ENCODE data around the gene DDHD1. TPM values are rescaled to one million over a fixed set of nuclear protein-coding genes. Genes with fewer than 3 reads are reported as not detected.

Gene DDHD1
- total RNA-seq, 5 donors from 2014 or later (not counting 1 experiment from before 2014, with no cell fraction given): 36.6 to 69.6 (median 45.4) TPM

DNA sequence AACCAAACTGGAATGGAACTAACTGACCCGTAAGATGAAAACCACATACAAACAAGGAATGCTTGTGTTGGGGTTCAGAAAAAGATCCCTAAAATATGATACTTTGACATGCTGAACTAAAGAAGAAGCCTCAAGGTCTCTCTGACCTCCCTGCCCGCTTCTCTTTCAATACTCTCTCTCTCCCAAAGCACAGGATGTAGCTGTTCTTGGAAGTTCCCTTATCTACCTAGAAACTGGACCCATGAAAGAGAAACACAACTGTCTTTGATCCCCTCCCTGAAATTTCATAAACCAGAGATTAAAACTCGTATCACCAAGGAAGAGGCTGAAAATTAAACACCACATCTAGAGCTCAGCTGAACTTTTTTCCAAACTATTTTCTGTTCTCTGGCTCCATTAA lies 125.6 kb downstream of the DDHD1 start:
- ChIA-PET POLR2A (no interaction called here), CTCF (interaction anchor here in 1 of 2 donors (0.6 kb wide), 1 partner anchor 84 kb away, joined by 5 read pairs; no protein-coding TSS in a partner anchor)
- no peak overlapping the region for H3K27ac ChIP-seq (ENCODE audit: low read length)
- no peaks in the 10 kb centered on the region for H3K36me3 ChIP-seq (ENCODE audit: control insufficient read depth in 2 of 2, extremely low read depth in 1 of 2, insufficient read depth in 1 of 2, low read length in 1 of 2)
- no peaks in the 10 kb centered on the region for H3K4me1 ChIP-seq (ENCODE audit: control insufficient read depth in 1 of 2, extremely low read depth in 1 of 2, insufficient read depth in 2 of 2, low read length in 2 of 2)
- Mint-ChIP-seq H3K36me3 (peaks cover 14% of the 10 kb centered on the region), H3K4me1 (peaks cover 12 to 21% (median 21%) of the 10 kb centered on the region in 3 donors), H3K9me3 (peaks cover 3 to 9% (median 8%) of the 10 kb centered on the region in 3 donors), H3K27ac (no peak overlapping the region), H3K4me3 (peak overlapping the region in 1 of 3 donors; percentile 44), H3K27me3 (no peaks in the 10 kb centered on the region)
- no peaks in the 10 kb centered on the region for H3K27me3 ChIP-seq (replicated peaks in 1 of 2; ENCODE audit: control insufficient read depth in 2 of 2, extremely low read depth in 1 of 2, insufficient read depth in 2 of 2, low read length in 1 of 2)
- ATAC-seq (replicated peaks in 1 of 4) (no peak), DNase-seq (no peak)
- no CpG with 5 or more reads among the region's 3 CpGs for WGBS (ENCODE audit: insufficient coverage)
- H3K9me3 ChIP-seq: no peaks in the 10 kb centered on the region
- no peak overlapping the region for H3K4me3 ChIP-seq (ENCODE audit: control insufficient read depth in 1 of 2, extremely low read depth in 1 of 2, low read length in 1 of 2)

DNA sequence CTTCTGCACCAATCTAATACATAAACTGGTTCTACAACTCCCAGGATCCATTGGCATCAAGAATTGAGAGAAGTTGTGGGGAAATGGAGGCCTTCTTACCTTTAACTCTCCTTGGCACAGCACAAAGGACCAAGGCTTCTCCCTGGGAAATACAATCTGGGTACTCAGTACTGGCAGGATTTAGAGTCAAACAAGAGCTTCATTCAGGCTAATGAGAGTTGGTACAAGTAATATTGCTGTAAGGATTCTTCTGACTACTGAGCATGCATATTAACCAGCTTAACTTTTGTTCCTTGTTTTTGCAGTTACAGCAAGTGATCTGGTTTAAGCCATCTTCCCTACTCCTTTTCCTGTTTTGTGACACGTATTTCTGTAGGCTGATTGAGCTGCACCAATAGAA lies 126.1 kb downstream of the DDHD1 start:
- Histone ChIP-seq H3K9me3 (no peaks in the 10 kb centered on the region), H3K36me3 (ENCODE audit: control insufficient read depth in 2 of 2, extremely low read depth in 1 of 2, insufficient read depth in 1 of 2, low read length in 1 of 2) (no peaks in the 10 kb centered on the region), H3K27me3 (replicated peaks in 1 of 2; ENCODE audit: control insufficient read depth in 2 of 2, extremely low read depth in 1 of 2, insufficient read depth in 2 of 2, low read length in 1 of 2) (no peaks in the 10 kb centered on the region), H3K27ac (ENCODE audit: low read length) (no peak overlapping the region), H3K4me3 (ENCODE audit: control insufficient read depth in 1 of 2, extremely low read depth in 1 of 2, low read length in 1 of 2) (no peak overlapping the region), H3K4me1 (ENCODE audit: control insufficient read depth in 1 of 2, extremely low read depth in 1 of 2, insufficient read depth in 2 of 2, low read length in 2 of 2) (no peaks in the 10 kb centered on the region)
- DNase-seq (no peak), ATAC-seq (replicated peaks in 1 of 4) (no peak)
- no peaks in the 10 kb centered on the region for H3K27me3 Mint-ChIP-seq
- H3K27ac Mint-ChIP-seq: no peak overlapping the region
- WGBS (ENCODE audit: insufficient coverage): no CpG with 5 or more reads among the region's 1 CpG
- ChIA-PET POLR2A (no interaction called here), CTCF (interaction anchor here in 1 of 2 donors (0.6 kb wide), 1 partner anchor 85 kb away, joined by 5 read pairs; no protein-coding TSS in a partner anchor)
- peak overlapping the region in 1 of 3 donors; percentile 44 for H3K4me3 Mint-ChIP-seq
- H3K4me1 Mint-ChIP-seq: peaks cover 12 to 21% (median 21%) of the 10 kb centered on the region in 3 donors
- H3K36me3 Mint-ChIP-seq: peaks cover 13% of the 10 kb centered on the region
- H3K9me3 Mint-ChIP-seq: peaks cover 3 to 9% (median 8%) of the 10 kb centered on the region in 3 donors

DNA sequence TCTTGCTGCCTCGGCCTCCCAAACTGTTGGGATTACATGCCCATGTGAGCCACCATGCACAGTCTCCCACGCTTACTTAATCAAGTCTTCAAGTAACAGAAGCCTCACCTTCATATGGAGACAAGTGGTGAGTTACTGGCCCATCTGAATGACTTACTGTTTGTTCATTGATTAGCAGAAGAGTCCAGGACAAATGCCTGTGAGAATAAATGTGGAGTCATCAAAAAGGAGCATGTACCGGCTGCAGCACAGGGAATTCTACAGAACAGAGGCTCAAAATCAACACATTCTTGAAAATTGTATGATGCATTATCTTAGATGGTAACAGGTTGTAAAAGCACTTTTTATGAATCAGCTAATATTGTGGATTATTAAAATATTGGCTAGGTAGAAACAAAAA lies 129.8 kb downstream of the DDHD1 start:
- Histone ChIP-seq H3K36me3 (ENCODE audit: control insufficient read depth in 2 of 2, extremely low read depth in 1 of 2, insufficient read depth in 1 of 2, low read length in 1 of 2) (no peaks in the 10 kb centered on the region), H3K27ac (ENCODE audit: low read length) (no peak overlapping the region), H3K27me3 (replicated peaks in 1 of 2; ENCODE audit: control insufficient read depth in 2 of 2, extremely low read depth in 1 of 2, insufficient read depth in 2 of 2, low read length in 1 of 2) (no peaks in the 10 kb centered on the region), H3K4me3 (ENCODE audit: control insufficient read depth in 1 of 2, extremely low read depth in 1 of 2, low read length in 1 of 2) (no peak overlapping the region), H3K9me3 (no peaks in the 10 kb centered on the region), H3K4me1 (ENCODE audit: control insufficient read depth in 1 of 2, extremely low read depth in 1 of 2, insufficient read depth in 2 of 2, low read length in 2 of 2) (no peaks in the 10 kb centered on the region)
- Mint-ChIP-seq H3K27me3 (peaks cover 0 to 3% of the 10 kb centered on the region in 2 donors), H3K9me3 (peaks cover 0 to 2% (median 0%) of the 10 kb centered on the region in 3 donors), H3K4me1 (peaks cover 10 to 17% (median 13%) of the 10 kb centered on the region in 3 donors), H3K4me3 (no peak overlapping the region), H3K27ac (no peak overlapping the region), H3K36me3 (peaks cover 8% of the 10 kb centered on the region)
- DNase-seq (no peak), ATAC-seq (replicated peaks in 1 of 4) (no peak)
- 100% methylated on average over 1 of the region's 3 CpGs for WGBS (ENCODE audit: insufficient coverage)
- POLR2A ChIA-PET: interaction anchor here in 1 of 2 donors (0.6 kb wide), 1 partner anchor 24 kb away, joined by 5 read pairs; no protein-coding TSS in a partner anchor
- CTCF ChIA-PET: no interaction called here

DNA sequence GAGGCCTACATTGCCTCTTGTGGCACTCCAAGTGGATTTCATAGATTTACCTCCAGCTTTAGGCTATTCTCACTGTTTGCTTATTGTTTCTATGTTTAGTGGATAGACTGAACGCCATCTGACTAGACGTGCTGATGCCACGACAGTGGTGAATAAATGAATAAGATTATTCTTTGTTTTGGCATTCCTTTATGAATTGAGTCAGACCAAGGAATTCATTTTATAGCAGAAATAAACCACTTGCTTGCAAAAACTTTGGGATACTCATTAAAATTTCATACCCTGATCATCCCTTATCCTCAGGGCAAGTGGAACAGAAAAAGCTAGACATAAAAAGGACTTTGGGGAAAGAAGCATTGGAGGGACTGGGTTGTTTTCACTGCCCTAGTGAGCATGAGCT lies 130.5 kb downstream of the DDHD1 start:
- Histone ChIP-seq H3K27me3 (replicated peaks in 1 of 2; ENCODE audit: control insufficient read depth in 2 of 2, extremely low read depth in 1 of 2, insufficient read depth in 2 of 2, low read length in 1 of 2) (no peaks in the 10 kb centered on the region), H3K4me3 (ENCODE audit: control insufficient read depth in 1 of 2, extremely low read depth in 1 of 2, low read length in 1 of 2) (no peak overlapping the region), H3K4me1 (ENCODE audit: control insufficient read depth in 1 of 2, extremely low read depth in 1 of 2, insufficient read depth in 2 of 2, low read length in 2 of 2) (no peaks in the 10 kb centered on the region), H3K27ac (ENCODE audit: low read length) (no peak overlapping the region), H3K36me3 (ENCODE audit: control insufficient read depth in 2 of 2, extremely low read depth in 1 of 2, insufficient read depth in 1 of 2, low read length in 1 of 2) (no peaks in the 10 kb centered on the region), H3K9me3 (no peaks in the 10 kb centered on the region)
- DNase-seq (no peak), ATAC-seq (replicated peaks in 1 of 4) (no peak)
- no peak overlapping the region for H3K4me3 Mint-ChIP-seq
- peaks cover 0 to 2% (median 0%) of the 10 kb centered on the region in 3 donors for H3K9me3 Mint-ChIP-seq
- WGBS (ENCODE audit: insufficient coverage): no CpG with 5 or more reads among the region's 3 CpGs
- ChIA-PET POLR2A (interaction anchor here in 1 of 2 donors (0.6 kb wide), 1 partner anchor 23 kb away, joined by 5 read pairs; no protein-coding TSS in a partner anchor), CTCF (interaction anchor here in 1 of 2 donors (0.7 kb wide), 1 partner anchor 23 kb away, joined by 9 read pairs; no protein-coding TSS in a partner anchor)
- peaks cover 6 to 9% (median 8%) of the 10 kb centered on the region in 3 donors for H3K4me1 Mint-ChIP-seq
- no peak overlapping the region for H3K27ac Mint-ChIP-seq
- H3K27me3 Mint-ChIP-seq: peaks cover 0 to 3% of the 10 kb centered on the region in 2 donors
- peaks cover 8% of the 10 kb centered on the region for H3K36me3 Mint-ChIP-seq

DNA sequence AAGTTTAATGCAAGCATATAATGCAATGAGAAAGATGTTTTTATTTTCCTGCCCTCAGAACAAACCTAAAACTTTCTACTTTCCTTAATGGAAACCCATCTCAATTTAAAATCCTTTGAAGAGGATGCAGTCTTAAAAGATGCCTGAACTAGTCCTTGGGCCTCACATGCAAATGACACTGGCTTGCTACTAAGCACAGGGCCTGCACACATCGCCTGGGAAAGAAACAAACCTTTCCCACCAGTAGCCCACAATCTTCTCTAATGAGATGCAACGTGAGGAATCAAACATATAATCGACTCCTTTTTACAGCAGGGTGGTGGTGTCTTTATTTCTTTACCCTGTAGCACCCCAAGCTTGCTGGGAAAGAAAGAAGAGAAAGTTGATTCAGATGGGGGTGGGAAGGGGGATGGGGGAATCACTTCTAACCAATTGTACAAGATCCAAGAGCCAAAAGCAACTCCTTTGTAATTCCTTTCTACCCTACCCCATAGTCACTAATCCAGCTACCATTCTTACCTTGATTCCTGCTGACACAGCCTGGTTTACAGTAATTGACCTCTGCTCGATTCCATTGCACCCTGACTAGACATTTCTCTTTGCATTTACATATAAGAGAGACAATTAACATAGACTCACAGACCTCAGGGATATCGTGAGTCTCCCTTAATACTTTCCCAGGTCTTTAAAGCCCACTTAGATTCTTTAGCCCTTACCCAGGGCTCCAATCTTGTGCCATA lies 132.8 kb downstream of the DDHD1 start:
- WGBS (ENCODE audit: insufficient coverage): 82% methylated on average over 2 of the region's 5 CpGs
- no peaks in the 10 kb centered on the region for H3K4me1 Mint-ChIP-seq

DNA sequence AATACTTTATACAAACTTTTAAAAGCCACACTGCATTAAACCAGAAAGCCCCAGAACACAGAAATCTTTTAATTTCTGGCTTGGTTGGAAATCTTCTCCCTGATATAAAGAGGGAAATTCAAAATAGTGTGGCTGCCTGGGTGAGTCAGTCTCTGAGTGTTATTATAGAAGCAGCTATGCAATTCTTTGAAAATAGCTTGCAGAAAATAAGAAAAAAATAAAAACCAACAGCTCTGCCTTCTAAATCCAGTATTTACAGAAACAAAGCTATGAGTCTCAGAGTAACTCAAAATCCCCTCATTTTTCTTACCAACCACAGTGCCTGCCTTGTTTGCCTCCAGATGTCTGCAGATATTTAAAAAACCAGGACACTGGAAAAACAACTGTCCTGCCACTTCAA lies 133.7 kb downstream of the DDHD1 start:
- Mint-ChIP-seq H3K4me1 (no peaks in the 10 kb centered on the region), H3K27me3 (peaks cover 0 to 3% of the 10 kb centered on the region in 2 donors), H3K4me3 (no peak overlapping the region), H3K9me3 (peaks cover 0 to 2% (median 0%) of the 10 kb centered on the region in 3 donors), H3K36me3 (peaks cover 8% of the 10 kb centered on the region), H3K27ac (no peak overlapping the region)
- CTCF ChIA-PET: interaction anchor here in 1 of 2 donors (0.6 kb wide), 1 partner anchor 1597 kb away, joined by 9 read pairs; no protein-coding TSS in a partner anchor
- Histone ChIP-seq H3K9me3 (no peaks in the 10 kb centered on the region), H3K4me3 (ENCODE audit: control insufficient read depth in 1 of 2, extremely low read depth in 1 of 2, low read length in 1 of 2) (no peak overlapping the region), H3K4me1 (ENCODE audit: control insufficient read depth in 1 of 2, extremely low read depth in 1 of 2, insufficient read depth in 2 of 2, low read length in 2 of 2) (no peaks in the 10 kb centered on the region), H3K27me3 (replicated peaks in 1 of 2; ENCODE audit: control insufficient read depth in 2 of 2, extremely low read depth in 1 of 2, insufficient read depth in 2 of 2, low read length in 1 of 2) (no peaks in the 10 kb centered on the region), H3K36me3 (ENCODE audit: control insufficient read depth in 2 of 2, extremely low read depth in 1 of 2, insufficient read depth in 1 of 2, low read length in 1 of 2) (no peaks in the 10 kb centered on the region), H3K27ac (ENCODE audit: low read length) (no peak overlapping the region)
- POLR2A ChIA-PET: no interaction called here
- no peak for DNase-seq
- no peak for ATAC-seq (replicated peaks in 1 of 4)

More for the DNA sequence above, 132.8 kb downstream of the DDHD1 start:
- no peaks in the 10 kb centered on the region for H3K36me3 ChIP-seq (ENCODE audit: control insufficient read depth in 2 of 2, extremely low read depth in 1 of 2, insufficient read depth in 1 of 2, low read length in 1 of 2)
- no peak for DNase-seq
- CTCF ChIA-PET: no interaction called here
- Mint-ChIP-seq H3K9me3 (peaks cover 0 to 2% (median 0%) of the 10 kb centered on the region in 3 donors), H3K27me3 (peaks cover 0 to 3% of the 10 kb centered on the region in 2 donors), H3K27ac (no peak overlapping the region), H3K36me3 (peaks cover 8% of the 10 kb centered on the region), H3K4me3 (no peak overlapping the region)
- H3K27me3 ChIP-seq (replicated peaks in 1 of 2; ENCODE audit: control insufficient read depth in 2 of 2, extremely low read depth in 1 of 2, insufficient read depth in 2 of 2, low read length in 1 of 2): no peaks in the 10 kb centered on the region
- H3K9me3 ChIP-seq: no peaks in the 10 kb centered on the region
- no peak overlapping the region for H3K27ac ChIP-seq (ENCODE audit: low read length)
- POLR2A ChIA-PET: no interaction called here
- no peak for ATAC-seq (replicated peaks in 1 of 4)
- H3K4me1 ChIP-seq (ENCODE audit: control insufficient read depth in 1 of 2, extremely low read depth in 1 of 2, insufficient read depth in 2 of 2, low read length in 2 of 2): no peaks in the 10 kb centered on the region
- H3K4me3 ChIP-seq (ENCODE audit: control insufficient read depth in 1 of 2, extremely low read depth in 1 of 2, low read length in 1 of 2): no peak overlapping the region

Data from T-cell (primary cell).